ENCODE measurements around the gene JMJD8.

The JMJD8 gene

GRCh38 chr16:666572-666971 is 17.6 kb downstream of the JMJD8 start:
- no peak overlapping the region for H3K27ac ChIP-seq
- DNase-seq (ENCODE audit: low read depth, low spot score), result no peak

GRCh38 chr16:662597-662996 is 21.5 kb downstream of the JMJD8 start:
- DNase-seq (ENCODE audit: low read depth, low spot score), result no peak
- H3K27ac ChIP-seq, result no peak overlapping the region

- no peak for DNase-seq (ENCODE audit: low read depth, low spot score)
- no peak overlapping the region for H3K27ac ChIP-seq
Measured at GRCh38 chr16:662095-662494, 22.0 kb downstream of the JMJD8 start.

GRCh38 chr16:661184-661821 is 22.8 kb downstream of the JMJD8 start:
- no peak for DNase-seq (ENCODE audit: low read depth, low spot score)
- H3K27ac ChIP-seq, result no peak overlapping the region

- H3K27ac ChIP-seq, result no peak overlapping the region
Measured at GRCh38 chr16:660459-661183, 23.5 kb downstream of the JMJD8 start.

GRCh38 chr16:660132-660458 is 24.0 kb downstream of the JMJD8 start:
- no peak for DNase-seq (ENCODE audit: low read depth, low spot score)
- H3K27ac ChIP-seq, result no peak overlapping the region

More at GRCh38 chr16:660459-661183, 23.5 kb downstream of the JMJD8 start:
- DNase-seq (ENCODE audit: low read depth, low spot score), result no peak

GRCh38 chr16:659618-660017 is 24.5 kb downstream of the JMJD8 start:
- no peak for DNase-seq (ENCODE audit: low read depth, low spot score)

GRCh38 chr16:658679-659571 is 25.2 kb downstream of the JMJD8 start:
- no peak for DNase-seq (ENCODE audit: low read depth, low spot score)
- no peak overlapping the region for H3K27ac ChIP-seq

More at GRCh38 chr16:659618-660017, 24.5 kb downstream of the JMJD8 start:
- no peak overlapping the region for H3K27ac ChIP-seq

- no peak overlapping the region for H3K27ac ChIP-seq
- DNase-seq (ENCODE audit: low read depth, low spot score), result no peak
Measured at GRCh38 chr16:657487-657886, 26.6 kb downstream of the JMJD8 start.

- H3K27ac ChIP-seq, result no peak overlapping the region
- DNase-seq (ENCODE audit: low read depth, low spot score), result no peak
Measured at GRCh38 chr16:654034-654433, 30.1 kb downstream of the JMJD8 start.

GRCh38 chr16:652454-653305 is 31.5 kb downstream of the JMJD8 start:
- H3K27ac ChIP-seq, result no peak overlapping the region
- no peak for DNase-seq (ENCODE audit: low read depth, low spot score)

GRCh38 chr16:651844-652243 is 32.3 kb downstream of the JMJD8 start:
- H3K27ac ChIP-seq, result no peak overlapping the region
- DNase-seq (ENCODE audit: low read depth, low spot score), result no peak

- no peak for DNase-seq (ENCODE audit: low read depth, low spot score)
Measured at GRCh38 chr16:649631-650030, 34.5 kb downstream of the JMJD8 start.

GRCh38 chr16:648781-649589 is 35.1 kb downstream of the JMJD8 start, which contains the start of gene WDR90:
Gene WDR90, plus strand, starts transcription at chr16:649365. Its CDS starts 52 bp downstream, at chr16:649417.
- peak within 1 kb of the TSS; percentile 87 for H3K27ac ChIP-seq
- DNase-seq (ENCODE audit: low read depth, low spot score), result peak; percentile 52

More at GRCh38 chr16:649631-650030, 34.5 kb downstream of the JMJD8 start:
- H3K27ac ChIP-seq, result no peak overlapping the region

- DNase-seq (ENCODE audit: low read depth, low spot score), result no peak
- peak overlapping the region; percentile 87 for H3K27ac ChIP-seq
Measured at GRCh38 chr16:648071-648780, 35.9 kb downstream of the JMJD8 start.

GRCh38 chr16:647173-647902 is 36.8 kb downstream of the JMJD8 start:
- no peak overlapping the region for H3K27ac ChIP-seq
- DNase-seq (ENCODE audit: low read depth, low spot score), result no peak

GRCh38 chr16:646679-647172 is 37.4 kb downstream of the JMJD8 start:
- no peak overlapping the region for H3K27ac ChIP-seq
- no peak for DNase-seq (ENCODE audit: low read depth, low spot score)

Measured in epithelial cell of prostate (primary cell).